Right ventricle myocardium superior (tissue), 1 donor: Measurements from ENCODE around the gene FAM98C. TPM values are rescaled to one million over a fixed set of nuclear protein-coding genes. Genes with fewer than 3 reads are reported as not detected.
A peak's percentile ranks its signal among the peaks of the same experiment; 100 is the strongest.
"Not testable (repeated sequence)": the region's sequence is repeated elsewhere in the genome, so short reads cannot be mapped to it uniquely, and the experiment has no call there.

Experiments used
- ATAC-seq: fragments of 200-7000 bp; cut with Tn5 transposase; one replicate; pipeline ENCODE4 v1.9.1; 2020; ENCODE audit warnings: mild to moderate bottlenecking; ENCODE audit not compliant: poor library complexity
- DNase-seq: peaks from one replicate; pipeline ENCODE4 v3.0.0-alpha.2; 2020
- intact Hi-C: fragments of 100-400 bp; cut with DNase I; formaldehyde crosslinking; loops from one replicate; pipeline ENCODE4 v1.11.2; 2022
- total RNA-seq: library from RNA; stranded (reverse); fragmentation: NEBNext Ultra II Directional; extraction: Animal tissue kit (Norgen Biotek cat#: 25700); gene quantifications from one replicate; pipeline ENCODE4 v1.2.1, GENCODE V29; 2021
- donor health status: DM: no; HTN: yes; CAD: no; lungs with severe emphysema.

Gene FAM98C
- total RNA-seq, 1 donor from 2014 or later, result 10.5 TPM

GRCh38 chr19:38413416-38413815 is 10.5 kb downstream of the FAM98C start:
- no peak for DNase-seq
- intact Hi-C loops, result no loop called here
- no peak for ATAC-seq

- intact Hi-C loops, result no loop called here
- DNase-seq, result no peak
- no peak for ATAC-seq
Observed at GRCh38 chr19:38417146-38417543, 14.3 kb downstream of the FAM98C start.

- peak; percentile 87 for ATAC-seq
Observed at GRCh38 chr19:38417544-38418506, 14.9 kb downstream of the FAM98C start.

GRCh38 chr19:38420935-38421334 is 18.0 kb downstream of the FAM98C start:
- ATAC-seq, result no peak
- DNase-seq, result no peak
- intact Hi-C loops, result no loop called here

More at GRCh38 chr19:38417544-38418506, 14.9 kb downstream of the FAM98C start:
- peak; percentile 87 for DNase-seq
- intact Hi-C loops, result no loop called here

- intact Hi-C loops, result no loop called here
Observed at GRCh38 chr19:38421856-38422255, 19.0 kb downstream of the FAM98C start.

GRCh38 chr19:38422438-38422837 is 19.5 kb downstream of the FAM98C start:
- intact Hi-C loops, result no loop called here
- DNase-seq (no peak), ATAC-seq (no peak)

More at GRCh38 chr19:38421856-38422255, 19.0 kb downstream of the FAM98C start:
- ATAC-seq (no peak), DNase-seq (no peak)

GRCh38 chr19:38424272-38424671 is 21.4 kb downstream of the FAM98C start:
- no peak for ATAC-seq
- DNase-seq, result no peak
- intact Hi-C loops, result no loop called here

GRCh38 chr19:38425222-38425809 is 22.4 kb downstream of the FAM98C start:
- intact Hi-C loops, result no loop called here
- DNase-seq (no peak), ATAC-seq (peak; percentile 27)

GRCh38 chr19:38425810-38426466 is 23.0 kb downstream of the FAM98C start, which contains the start of gene RASGRP4:
Gene RASGRP4, minus strand, starts transcription at chr19:38426219. Its CDS starts 128 bp downstream, at chr19:38426091.
- intact Hi-C loops, result no loop called here
- ATAC-seq (peak; percentile 74), DNase-seq (peak; percentile 72)

- DNase-seq, intact Hi-C loops, ATAC-seq: not testable (repeated sequence)
Observed at GRCh38 chr19:38427035-38427677, 24.3 kb downstream of the FAM98C start.

- intact Hi-C loops, result no loop called here
- no peak for ATAC-seq
Observed at GRCh38 chr19:38429055-38429810, 26.3 kb downstream of the FAM98C start.

GRCh38 chr19:38429811-38430156 is 26.9 kb downstream of the FAM98C start:
- DNase-seq, result no peak
- intact Hi-C loops, result no loop called here
- no peak for ATAC-seq

More at GRCh38 chr19:38429055-38429810, 26.3 kb downstream of the FAM98C start:
- no peak for DNase-seq

GRCh38 chr19:38430931-38431330 is 28.0 kb downstream of the FAM98C start:
- DNase-seq (no peak), ATAC-seq (no peak)
- intact Hi-C loops, result no loop called here

GRCh38 chr19:38433268-38433733 is 30.4 kb downstream of the FAM98C start, which contains the start of gene RYR1:
Gene RYR1, plus strand, starts transcription at chr19:38433691. Its CDS starts 139 bp downstream, at chr19:38433830.
- peak; percentile 86 for DNase-seq
- ATAC-seq, result peak; percentile 83
- intact Hi-C loops, result no loop called here

- DNase-seq, result peak; percentile 67
- peak; percentile 55 for ATAC-seq
- intact Hi-C loops, result no loop called here
Observed at GRCh38 chr19:38434549-38435051, 31.7 kb downstream of the FAM98C start.

- intact Hi-C loops, result no loop called here
Observed at GRCh38 chr19:38437295-38437694, 34.4 kb downstream of the FAM98C start.

GRCh38 chr19:38437917-38438316 is 35.0 kb downstream of the FAM98C start:
- DNase-seq, result no peak
- ATAC-seq, result no peak
- intact Hi-C loops, result no loop called here

More at GRCh38 chr19:38437295-38437694, 34.4 kb downstream of the FAM98C start:
- no peak for ATAC-seq
- no peak for DNase-seq

GRCh38 chr19:38440592-38440991 is 37.7 kb downstream of the FAM98C start:
- DNase-seq (no peak), ATAC-seq (no peak)
- intact Hi-C loops, result no loop called here
